ENCODE results near the gene FBXO34. TPM values are rescaled to one million over a fixed set of nuclear protein-coding genes. Genes with fewer than 3 reads are reported as not detected.

The FBXO34 gene
- total RNA-seq, 1 experiment from 2014 or later: 18.8 TPM

DNA sequence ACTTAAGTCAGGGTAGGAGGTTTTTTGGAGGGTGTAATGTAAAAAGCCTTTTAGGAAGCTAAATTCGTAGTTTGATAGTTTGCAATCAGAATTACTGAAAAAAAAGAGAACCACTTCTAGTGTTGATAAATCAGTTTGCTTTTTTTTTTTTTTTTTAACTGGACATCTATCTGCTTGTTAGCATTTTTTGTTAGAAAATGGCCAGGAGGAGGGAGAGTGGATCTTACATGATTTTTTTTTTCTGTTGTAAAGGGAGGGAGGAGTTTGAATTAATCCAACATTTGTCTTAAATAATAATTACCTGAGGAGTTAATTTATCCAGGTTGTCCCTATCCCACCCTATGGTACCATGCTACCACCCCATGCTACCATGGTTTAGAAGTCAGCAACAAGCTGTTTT is 1.2 kb downstream of the FBXO34 start:
- ChIA-PET POLR2A (no interaction called here), CTCF (interaction anchor here (0.6 kb wide), 1 partner anchor 61 kb away, joined by 9 read pairs; no protein-coding TSS in a partner anchor)
- Histone ChIP-seq H3K36me3 (ENCODE audit: control insufficient read depth, insufficient read depth, low read length) (no peaks in the 10 kb centered on the region; the same call in 1 of the 2 replicates), H3K4me3 (ENCODE audit: low read depth in 2 of 2, low read length in 2 of 2) (peak overlapping the region; percentile 69 to 91), H3K9me3 (ENCODE audit: control insufficient read depth, insufficient read depth, low read depth, low read length) (no peaks in the 10 kb centered on the region), H3K27ac (ENCODE audit: low read length) (peak overlapping the region; percentile 77), H3K27me3 (ENCODE audit: control insufficient read depth, insufficient read depth, low read length) (no peaks in the 10 kb centered on the region), H3K4me1 (ENCODE audit: control insufficient read depth, insufficient read depth, low read length) (peaks cover 28% of the 10 kb centered on the region)
- TF ChIP-seq POLR2AphosphoS5 (IDR thresholded peaks at IDR 0.05; ENCODE audit: low read depth, low read length) (no peak), SIN3A (IDR thresholded peaks at IDR 0.05; ENCODE audit: borderline replicate concordance, insufficient read depth, low read depth, low read length) (no peak), TCF7L2 (IDR thresholded peaks at IDR 0.05; ENCODE audit: low read depth, low read length) (no peak)
- TF ChIP-seq, protein P1, sequence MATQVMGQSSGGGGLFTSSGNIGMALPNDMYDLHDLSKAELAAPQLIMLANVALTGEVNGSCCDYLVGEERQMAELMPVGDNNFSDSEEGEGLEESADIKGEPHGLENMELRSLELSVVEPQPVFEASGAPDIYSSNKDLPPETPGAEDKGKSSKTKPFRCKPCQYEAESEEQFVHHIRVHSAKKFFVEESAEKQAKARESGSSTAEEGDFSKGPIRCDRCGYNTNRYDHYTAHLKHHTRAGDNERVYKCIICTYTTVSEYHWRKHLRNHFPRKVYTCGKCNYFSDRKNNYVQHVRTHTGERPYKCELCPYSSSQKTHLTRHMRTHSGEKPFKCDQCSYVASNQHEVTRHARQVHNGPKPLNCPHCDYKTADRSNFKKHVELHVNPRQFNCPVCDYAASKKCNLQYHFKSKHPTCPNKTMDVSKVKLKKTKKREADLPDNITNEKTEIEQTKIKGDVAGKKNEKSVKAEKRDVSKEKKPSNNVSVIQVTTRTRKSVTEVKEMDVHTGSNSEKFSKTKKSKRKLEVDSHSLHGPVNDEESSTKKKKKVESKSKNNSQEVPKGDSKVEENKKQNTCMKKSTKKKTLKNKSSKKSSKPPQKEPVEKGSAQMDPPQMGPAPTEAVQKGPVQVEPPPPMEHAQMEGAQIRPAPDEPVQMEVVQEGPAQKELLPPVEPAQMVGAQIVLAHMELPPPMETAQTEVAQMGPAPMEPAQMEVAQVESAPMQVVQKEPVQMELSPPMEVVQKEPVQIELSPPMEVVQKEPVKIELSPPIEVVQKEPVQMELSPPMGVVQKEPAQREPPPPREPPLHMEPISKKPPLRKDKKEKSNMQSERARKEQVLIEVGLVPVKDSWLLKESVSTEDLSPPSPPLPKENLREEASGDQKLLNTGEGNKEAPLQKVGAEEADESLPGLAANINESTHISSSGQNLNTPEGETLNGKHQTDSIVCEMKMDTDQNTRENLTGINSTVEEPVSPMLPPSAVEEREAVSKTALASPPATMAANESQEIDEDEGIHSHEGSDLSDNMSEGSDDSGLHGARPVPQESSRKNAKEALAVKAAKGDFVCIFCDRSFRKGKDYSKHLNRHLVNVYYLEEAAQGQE (IDR thresholded peaks at IDR 0.05; ENCODE audit: insufficient read depth in 1 of 2, low read depth in 2 of 2, low read length in 1 of 2): no peak
- TF ChIP-seq, protein P2, sequence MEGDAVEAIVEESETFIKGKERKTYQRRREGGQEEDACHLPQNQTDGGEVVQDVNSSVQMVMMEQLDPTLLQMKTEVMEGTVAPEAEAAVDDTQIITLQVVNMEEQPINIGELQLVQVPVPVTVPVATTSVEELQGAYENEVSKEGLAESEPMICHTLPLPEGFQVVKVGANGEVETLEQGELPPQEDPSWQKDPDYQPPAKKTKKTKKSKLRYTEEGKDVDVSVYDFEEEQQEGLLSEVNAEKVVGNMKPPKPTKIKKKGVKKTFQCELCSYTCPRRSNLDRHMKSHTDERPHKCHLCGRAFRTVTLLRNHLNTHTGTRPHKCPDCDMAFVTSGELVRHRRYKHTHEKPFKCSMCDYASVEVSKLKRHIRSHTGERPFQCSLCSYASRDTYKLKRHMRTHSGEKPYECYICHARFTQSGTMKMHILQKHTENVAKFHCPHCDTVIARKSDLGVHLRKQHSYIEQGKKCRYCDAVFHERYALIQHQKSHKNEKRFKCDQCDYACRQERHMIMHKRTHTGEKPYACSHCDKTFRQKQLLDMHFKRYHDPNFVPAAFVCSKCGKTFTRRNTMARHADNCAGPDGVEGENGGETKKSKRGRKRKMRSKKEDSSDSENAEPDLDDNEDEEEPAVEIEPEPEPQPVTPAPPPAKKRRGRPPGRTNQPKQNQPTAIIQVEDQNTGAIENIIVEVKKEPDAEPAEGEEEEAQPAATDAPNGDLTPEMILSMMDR (IDR thresholded peaks at IDR 0.05): no peak
- ATAC-seq: no peak
- DNase-seq (ENCODE audit: low read depth, low spot score): no peak
- BruUV-seq (replicated peaks): no TSS peak
- intact Hi-C loops (cut with micrococcal nuclease; ENCODE audit: unreplicated experiment): loop anchor here (10.0 kb wide), 1 partner anchor 72 kb away; no protein-coding TSS in a partner anchor
- in situ Hi-C loops (cut with HindIII; ENCODE audit: low pct_unique_long_range_greater_than_20kb, low sequenced_read_pairs): no loop called here

DNA sequence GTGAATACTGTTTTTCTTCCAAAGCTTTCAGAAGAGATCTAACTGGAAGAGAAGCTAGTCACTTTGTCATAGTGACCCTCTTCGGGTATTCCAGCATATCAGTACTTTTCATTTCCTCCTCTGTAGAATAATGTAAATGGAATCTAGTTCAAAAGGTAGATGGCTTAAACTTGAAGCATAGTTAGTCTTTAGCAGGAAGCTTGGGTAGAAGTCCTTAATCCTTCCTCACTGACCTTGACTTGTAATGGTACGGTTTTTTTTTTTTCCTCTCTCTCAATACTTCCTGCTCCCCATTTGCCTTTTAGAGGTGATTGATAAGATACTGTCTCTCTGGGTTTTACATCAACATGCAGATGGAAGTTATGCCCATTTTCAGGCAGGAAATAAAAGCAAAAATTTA is 1.7 kb downstream of the FBXO34 start:
- in situ Hi-C loops (cut with HindIII; ENCODE audit: low pct_unique_long_range_greater_than_20kb, low sequenced_read_pairs) (no loop called here), intact Hi-C loops (cut with micrococcal nuclease; ENCODE audit: unreplicated experiment) (loop anchor here (10.0 kb wide), 1 partner anchor 72 kb away; no protein-coding TSS in a partner anchor)
- TF ChIP-seq POLR2AphosphoS5 (IDR thresholded peaks at IDR 0.05; ENCODE audit: low read depth, low read length): no peak
- TF ChIP-seq SIN3A (IDR thresholded peaks at IDR 0.05; ENCODE audit: borderline replicate concordance, insufficient read depth, low read depth, low read length): no peak
- no peak for TF ChIP-seq TCF7L2 (IDR thresholded peaks at IDR 0.05; ENCODE audit: low read depth, low read length)
- TF ChIP-seq, protein P2 (IDR thresholded peaks at IDR 0.05): no peak
- DNase-seq (ENCODE audit: low read depth, low spot score) (no peak), ATAC-seq (no peak)
- no peaks in the 10 kb centered on the region for H3K9me3 ChIP-seq (ENCODE audit: control insufficient read depth, insufficient read depth, low read depth, low read length)
- ChIA-PET CTCF (no interaction called here), POLR2A (no interaction called here)
- TSS peak; percentile 75 for BruUV-seq (replicated peaks)
- H3K36me3 ChIP-seq (ENCODE audit: control insufficient read depth, insufficient read depth, low read length): no peaks in the 10 kb centered on the region; the same call in 1 of the 2 replicates
- peaks cover 27% of the 10 kb centered on the region for H3K4me1 ChIP-seq (ENCODE audit: control insufficient read depth, insufficient read depth, low read length)
- peak overlapping the region; percentile 69 to 91 for H3K4me3 ChIP-seq (ENCODE audit: low read depth in 2 of 2, low read length in 2 of 2)
- H3K27me3 ChIP-seq (ENCODE audit: control insufficient read depth, insufficient read depth, low read length): no peaks in the 10 kb centered on the region
- H3K27ac ChIP-seq (ENCODE audit: low read length): peak overlapping the region; percentile 77

Measured in Panc1 (cell line).